H1 (cell line): ENCODE data around the gene BCAM. TPM values are rescaled to one million over a fixed set of nuclear protein-coding genes. Genes with fewer than 3 reads are reported as not detected.

Source experiments
- NRF1 ChIP-seq: IDR thresholded peaks from 2 replicates; pipeline ENCODE4 v1.6.1; 2011; ENCODE audit warnings: mild to moderate bottlenecking, low read depth, low read length, improper control_type of control experiment
- SP1 ChIP-seq: IDR thresholded peaks from 2 replicates; pipeline ENCODE4 v1.6.1; 2011; ENCODE audit warnings: low read depth, low read length
- SP2 ChIP-seq: IDR thresholded peaks from 2 replicates; pipeline ENCODE4 v1.6.1; 2012; ENCODE audit warnings: mild to moderate bottlenecking, low read length, inconsistent platforms
- TAF1 ChIP-seq: IDR thresholded peaks from 2 replicates; pipeline ENCODE4 v1.6.1; 2011; ENCODE audit warnings: mild to moderate bottlenecking, low read depth, low read length
- polyA plus RNA-seq, 7 experiments: library from polyadenylated mRNA; depleted of rRNA in 3 of 7; stranded (reverse) in 5 of 7; unstranded in 2 of 7; fragments of >200 nt in 5 of 7; fragments of 200-250 nt in 2 of 7; gene quantifications; 1 replicate in 5 of 7; 2 replicates in 1 of 7; 4 replicates in 1 of 7; pipeline versions ENCODE4 v1.2.1 to v1.2.3, GENCODE V29; 2011 to 2013; ENCODE audit warnings: missing spikeins in 2 of 7, mixed read lengths in 2 of 7
- total RNA-seq: library from RNA; stranded (reverse); fragmentation: NEBNext Ultra II Directional; extraction: Animal tissue kit (Norgen Biotek cat#: 25700); gene quantifications from 2 replicates; pipeline ENCODE4 v1.2.1, GENCODE V29; 2021

The BCAM gene
- total and polyA plus RNA-seq, 2 of the 8 experiments (the other 6 are each of a cell fraction or from before 2014, with no cell fraction given), result 32.5 to 81.4 TPM

DNA sequence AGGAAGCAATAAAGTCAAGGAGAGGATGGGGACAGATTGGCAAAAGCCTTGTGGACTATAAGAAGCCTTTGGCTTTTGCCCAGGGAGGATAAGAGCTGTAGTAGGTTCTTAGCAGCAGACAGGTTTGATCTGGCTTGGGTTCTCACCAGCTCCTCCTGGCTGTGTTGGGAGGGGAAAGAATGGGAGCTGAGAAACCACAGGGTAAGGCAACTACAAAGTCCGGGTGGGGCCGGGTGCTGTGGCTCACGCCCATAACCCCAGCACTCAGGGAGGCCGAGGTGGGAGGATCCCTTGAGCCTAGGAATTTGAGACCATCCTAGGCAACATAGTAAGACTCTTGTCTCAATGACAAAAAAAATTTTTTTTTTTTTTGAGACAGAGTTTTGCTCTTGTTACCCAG lies 57.8 kb downstream of the BCAM start (continued):
- TF ChIP-seq SP1, result no peak
- TF ChIP-seq SP2, result no peak
- no peak for TF ChIP-seq NRF1
- TF ChIP-seq TAF1, result no peak
